Progenitor cell of endocrine pancreas (in vitro differentiated cells): ENCODE results near the gene CLDN1. TPM values are rescaled to one million over a fixed set of nuclear protein-coding genes. Genes with fewer than 3 reads are reported as not detected.

ENCODE experiments used
- DNase-seq: peaks from one replicate; pipeline ENCODE4 v3.0.0; 2021; ENCODE audit warnings: low spot score; ENCODE audit not compliant: unreplicated experiment
- H3K27ac Mint-ChIP-seq: 2 replicates; pipeline ENCODE4 v1.8.0; 2021; ENCODE audit warnings: mild to moderate bottlenecking, moderate library complexity, mixed read lengths
- H3K27me3 Mint-ChIP-seq: 2 replicates; pipeline ENCODE4 v1.8.0; 2021; ENCODE audit warnings: mixed read lengths
- H3K36me3 Mint-ChIP-seq: 2 replicates; pipeline ENCODE4 v1.8.0; 2022; ENCODE audit warnings: mixed read lengths; ENCODE audit not compliant: insufficient read depth
- H3K4me1 Mint-ChIP-seq: 2 replicates; pipeline ENCODE4 v1.8.0; 2021; ENCODE audit warnings: low read depth, mixed read lengths
- H3K4me3 Mint-ChIP-seq: 2 replicates; pipeline ENCODE4 v1.8.0; 2021; ENCODE audit warnings: low read depth, mild to moderate bottlenecking, moderate library complexity, mixed read lengths
- H3K9me3 Mint-ChIP-seq: 2 replicates; pipeline ENCODE4 v1.8.0; 2021; ENCODE audit warnings: low read depth, mixed read lengths
- CTCF ChIP-seq: fragments of 200-600 bp; sonication (generic); IDR thresholded peaks from one replicate; pipeline ENCODE4 v1.5.0; 2021; ENCODE audit warnings: antibody characterized with exemption, mild to moderate bottlenecking; ENCODE audit not compliant: unreplicated experiment
- long read RNA-seq: library from polyadenylated mRNA; unstranded; transcript quantifications from one replicate; pipeline ENCODE4 v2.0.0, GENCODE V29; 2020
- total RNA-seq: library from RNA; stranded (reverse); gene quantifications from 2 replicates; pipeline ENCODE4 v1.2.1, GENCODE V29; 2021

The CLDN1 gene
- total RNA-seq: 37.8 and 38.0 TPM in 2 replicates
- long read RNA-seq, transcript CLDN1-201 (4 exons, 3,481 nt): major isoform, 8 of 31 reads
- long read RNA-seq, partial matches to known transcripts: 0 of 31 reads
- long read RNA-seq, other reads (novel, unspliced or antisense): 23 of 31 reads

- H3K36me3 Mint-ChIP-seq: no peaks in the 10 kb centered on the region
- H3K9me3 Mint-ChIP-seq: no peaks in the 10 kb centered on the region
- TF ChIP-seq CTCF: peak; percentile 99
- peaks cover 36% of the 10 kb centered on the region for H3K4me1 Mint-ChIP-seq
- H3K27ac Mint-ChIP-seq: peak within 1 kb of the TSS; percentile 95
- peak within 1 kb of the TSS; percentile 91 for H3K4me3 Mint-ChIP-seq
- peak; percentile 86 for DNase-seq
- H3K27me3 Mint-ChIP-seq: peaks cover 18% of the 10 kb centered on the region
Measured at GRCh38 chr3:190321789-190322603, at the start of gene CLDN1. Gene CLDN1, minus strand, starts transcription at chr3:190322446. Its CDS starts 240 bp downstream, at chr3:190322206.

GRCh38 chr3:190371152-190371551 is 48.9 kb upstream of the CLDN1 start:
- Mint-ChIP-seq H3K4me3 (no peak overlapping the region), H3K27ac (no peak overlapping the region), H3K27me3 (no peaks in the 10 kb centered on the region), H3K36me3 (no peaks in the 10 kb centered on the region), H3K9me3 (no peaks in the 10 kb centered on the region), H3K4me1 (peaks cover 19% of the 10 kb centered on the region)
- no peak for DNase-seq
- TF ChIP-seq CTCF: no peak

GRCh38 chr3:190370369-190370768 is 48.1 kb upstream of the CLDN1 start:
- DNase-seq: no peak
- no peak for TF ChIP-seq CTCF
- H3K27ac Mint-ChIP-seq: no peak overlapping the region
- H3K4me3 Mint-ChIP-seq: no peak overlapping the region
- H3K4me1 Mint-ChIP-seq: peaks cover 14% of the 10 kb centered on the region
- H3K27me3 Mint-ChIP-seq: no peaks in the 10 kb centered on the region
- no peaks in the 10 kb centered on the region for H3K36me3 Mint-ChIP-seq
- no peaks in the 10 kb centered on the region for H3K9me3 Mint-ChIP-seq

GRCh38 chr3:190369668-190370295 is 47.5 kb upstream of the CLDN1 start:
- peaks cover 11% of the 10 kb centered on the region for H3K4me1 Mint-ChIP-seq
- no peak overlapping the region for H3K4me3 Mint-ChIP-seq
- no peaks in the 10 kb centered on the region for H3K9me3 Mint-ChIP-seq
- H3K27me3 Mint-ChIP-seq: no peaks in the 10 kb centered on the region
- DNase-seq: no peak
- TF ChIP-seq CTCF: no peak
- H3K36me3 Mint-ChIP-seq: no peaks in the 10 kb centered on the region
- H3K27ac Mint-ChIP-seq: no peak overlapping the region

GRCh38 chr3:190368881-190369280 is 46.6 kb upstream of the CLDN1 start:
- Mint-ChIP-seq H3K27ac (no peak overlapping the region), H3K9me3 (no peaks in the 10 kb centered on the region), H3K36me3 (no peaks in the 10 kb centered on the region), H3K27me3 (no peaks in the 10 kb centered on the region), H3K4me1 (peaks cover 2% of the 10 kb centered on the region), H3K4me3 (no peak overlapping the region)
- no peak for DNase-seq
- TF ChIP-seq CTCF: no peak
